Activated CD4-positive, alpha-beta T cell treated with anti-CD3 and anti-CD28 coated beads, Interleukin-2, amount 50 U/mL, for 24 hours (primary cell): ENCODE results near the gene TBC1D14.

ENCODE experiments used
- DNase-seq, 2 donors: peaks; one replicate each; pipeline ENCODE4 v3.0.0-alpha.2; 2020; ENCODE audit warnings: low read depth in 1 of 2, low spot score in 1 of 2

The TBC1D14 gene

GRCh38 chr4:7037425-7037824 is 127.8 kb downstream of the TBC1D14 start:
- no peak for DNase-seq

- DNase-seq: no peak
Measured at GRCh38 chr4:7040765-7041164, 131.1 kb downstream of the TBC1D14 start.

GRCh38 chr4:7041246-7041645 is 131.6 kb downstream of the TBC1D14 start:
- DNase-seq: no peak

- DNase-seq: no peak
Measured at GRCh38 chr4:7041801-7042502, 132.3 kb downstream of the TBC1D14 start.

GRCh38 chr4:7042503-7043283 is 133.1 kb downstream of the TBC1D14 start:
- DNase-seq: peak; percentile 81 to 88

GRCh38 chr4:7043284-7044136 is 133.9 kb downstream of the TBC1D14 start, which contains the start of gene TADA2B:
Gene TADA2B, plus strand, starts transcription at chr4:7043372. Its CDS starts 208 bp downstream, at chr4:7043580.
- peak; percentile 18 to 38 for DNase-seq

- no peak for DNase-seq
Measured at GRCh38 chr4:7044137-7044930, 134.7 kb downstream of the TBC1D14 start.

- DNase-seq: no peak
Measured at GRCh38 chr4:7045553-7045952, 135.9 kb downstream of the TBC1D14 start.

GRCh38 chr4:7045961-7046921 is 136.6 kb downstream of the TBC1D14 start:
- no peak for DNase-seq

- DNase-seq: no peak
Measured at GRCh38 chr4:7046971-7047370, 137.3 kb downstream of the TBC1D14 start.

GRCh38 chr4:7048642-7049041 is 139.0 kb downstream of the TBC1D14 start:
- no peak for DNase-seq

- no peak for DNase-seq
Measured at GRCh38 chr4:7049295-7049694, 139.7 kb downstream of the TBC1D14 start.

GRCh38 chr4:7049739-7050138 is 140.1 kb downstream of the TBC1D14 start:
- no peak for DNase-seq

- DNase-seq: no peak
Measured at GRCh38 chr4:7050481-7051143, 141.0 kb downstream of the TBC1D14 start.

- DNase-seq: no peak
Measured at GRCh38 chr4:7051144-7051495, 141.5 kb downstream of the TBC1D14 start.

GRCh38 chr4:7051905-7052304 is 142.3 kb downstream of the TBC1D14 start:
- DNase-seq: no peak

GRCh38 chr4:7052313-7052712 is 142.7 kb downstream of the TBC1D14 start:
- no peak for DNase-seq

- no peak for DNase-seq
Measured at GRCh38 chr4:7052923-7053715, 143.5 kb downstream of the TBC1D14 start.
